GM19025 (cell line): ENCODE measurements around the gene LRRC25.

Experiments used
- ATAC-seq: cut with Tn5 transposase; IDR thresholded peaks from one replicate; pipeline ENCODE4 v1.9.1; 2021; ENCODE audit warnings: mild to moderate bottlenecking, low read depth, moderate library complexity; ENCODE audit not compliant: unreplicated experiment

LRRC25 gene

GRCh38 chr19:18397242-18398202, at the start of gene LRRC25:
Gene LRRC25, minus strand, starts transcription at chr19:18397622. Its CDS starts 659 bp downstream, at chr19:18396963.
- ATAC-seq: no peak

- no peak for ATAC-seq
These were observed 49.5 kb upstream of the LRRC25 start for GRCh38 chr19:18446811-18447359.

DNA sequence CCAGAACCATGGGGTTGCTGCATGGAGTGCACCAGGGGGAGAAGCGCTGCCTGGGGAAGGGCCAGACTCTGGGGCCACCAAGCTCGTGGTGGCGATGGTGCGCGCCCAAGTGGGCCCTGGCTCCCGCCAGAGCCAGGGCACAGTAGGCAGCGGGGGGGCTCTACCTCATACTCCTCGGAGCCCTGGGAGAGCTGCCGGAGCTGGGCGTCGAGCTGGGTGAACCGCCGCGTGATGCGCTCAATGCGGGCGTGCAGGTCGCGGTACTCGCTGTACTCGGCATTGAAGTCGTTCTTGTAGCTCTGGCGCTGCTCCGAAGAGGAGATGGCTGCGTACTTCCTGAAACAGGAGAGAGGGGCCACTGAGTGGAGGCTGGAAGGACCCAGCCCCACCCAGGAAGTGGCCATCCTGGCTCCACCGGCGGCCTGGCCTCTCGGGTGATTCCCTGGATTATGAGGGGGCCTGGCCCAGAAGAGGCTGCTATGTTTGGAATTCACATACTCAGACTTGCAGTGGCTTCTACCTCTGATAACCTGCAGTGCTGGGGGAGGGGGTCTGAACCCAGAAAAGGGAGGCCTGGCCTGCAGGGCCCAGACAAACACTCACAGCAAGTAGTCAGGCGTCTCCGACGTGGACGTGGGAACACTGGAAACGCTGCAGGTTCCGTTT, 48.9 kb upstream of the LRRC25 start:
- ATAC-seq: no peak

DNA sequence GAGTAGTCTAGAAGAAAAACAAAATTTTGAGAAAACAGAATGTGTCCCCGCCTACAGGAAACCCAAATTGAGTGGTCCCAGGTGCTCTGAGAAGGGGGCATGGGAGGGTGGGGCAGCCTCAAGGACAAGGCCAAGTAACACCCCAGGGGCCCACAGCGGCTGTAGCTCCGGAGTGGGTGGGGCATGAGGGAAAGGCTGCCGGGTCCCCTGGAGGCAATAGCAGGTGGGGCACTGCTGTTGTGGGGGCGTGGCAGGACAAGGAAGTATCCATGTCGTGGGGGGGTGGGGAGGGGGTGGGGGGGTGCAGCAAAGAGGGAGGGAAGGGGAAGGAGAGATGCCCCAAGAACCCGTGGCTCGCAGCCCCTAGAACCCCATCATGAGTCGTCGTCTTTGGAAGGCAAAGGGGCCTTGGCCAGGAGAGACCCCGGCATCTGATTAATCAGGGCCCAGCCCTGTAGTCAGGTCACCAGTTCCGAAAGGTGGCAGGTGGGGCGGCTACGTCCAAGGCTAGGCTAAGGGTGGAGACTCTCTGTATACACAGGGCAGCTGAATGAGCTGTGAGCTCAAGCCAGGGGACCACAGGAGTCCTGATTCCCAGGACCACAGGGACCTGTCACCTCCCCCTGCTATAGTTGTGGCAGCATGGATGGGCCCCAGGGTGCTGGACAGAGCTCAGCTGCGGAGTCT, 48.0 kb upstream of the LRRC25 start:
- ATAC-seq: no peak

DNA sequence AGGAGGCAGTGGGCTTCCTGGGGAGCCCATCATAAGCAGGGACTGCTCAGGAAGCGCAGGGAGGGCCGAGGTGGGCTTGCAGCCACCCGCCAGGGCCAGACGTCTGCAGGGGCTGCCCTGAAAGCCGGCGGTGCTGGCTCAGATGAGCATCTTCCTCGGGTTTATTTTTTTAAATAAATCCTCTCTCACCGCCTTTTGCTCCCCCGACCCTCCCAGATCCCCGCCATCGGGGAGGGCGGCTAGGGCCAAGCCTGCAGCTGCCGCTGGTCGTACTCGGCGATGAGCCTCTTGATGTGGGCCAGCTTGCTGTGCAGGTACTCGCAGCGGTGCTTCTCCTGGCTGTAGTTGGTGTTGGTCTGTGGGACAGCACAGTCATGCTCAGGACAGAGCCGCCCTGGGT, 47.1 kb upstream of the LRRC25 start:
- ATAC-seq: no peak

DNA sequence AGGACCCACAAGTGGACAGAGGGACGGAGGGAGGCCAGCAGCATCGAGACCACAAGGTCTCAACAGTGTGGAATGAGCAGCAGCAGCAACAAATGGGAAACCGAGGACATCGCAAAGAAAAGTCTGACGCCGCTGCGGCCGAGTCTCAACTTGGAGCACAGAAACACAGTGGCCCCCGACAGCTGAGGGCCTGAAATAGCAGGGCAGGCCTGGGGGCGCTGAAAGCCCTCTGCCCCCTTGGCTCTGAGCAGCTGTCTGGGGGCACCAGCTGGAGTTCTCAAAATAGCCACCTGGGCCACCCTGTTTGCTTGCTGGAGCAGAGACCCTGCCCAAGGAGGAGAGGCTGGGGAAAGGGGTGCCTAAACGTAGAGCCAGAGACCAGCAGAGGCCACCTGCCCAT, 46.4 kb upstream of the LRRC25 start:
- ATAC-seq: no peak

- no peak for ATAC-seq
These were observed 46.0 kb upstream of the LRRC25 start for GRCh38 chr19:18443406-18443805.

- no peak for ATAC-seq
These were observed 45.5 kb upstream of the LRRC25 start for GRCh38 chr19:18442941-18443340.

GRCh38 chr19:18441804-18442788, 44.7 kb upstream of the LRRC25 start:
- no peak for ATAC-seq

- no peak for ATAC-seq
These were observed 43.7 kb upstream of the LRRC25 start for GRCh38 chr19:18440936-18441803.

DNA sequence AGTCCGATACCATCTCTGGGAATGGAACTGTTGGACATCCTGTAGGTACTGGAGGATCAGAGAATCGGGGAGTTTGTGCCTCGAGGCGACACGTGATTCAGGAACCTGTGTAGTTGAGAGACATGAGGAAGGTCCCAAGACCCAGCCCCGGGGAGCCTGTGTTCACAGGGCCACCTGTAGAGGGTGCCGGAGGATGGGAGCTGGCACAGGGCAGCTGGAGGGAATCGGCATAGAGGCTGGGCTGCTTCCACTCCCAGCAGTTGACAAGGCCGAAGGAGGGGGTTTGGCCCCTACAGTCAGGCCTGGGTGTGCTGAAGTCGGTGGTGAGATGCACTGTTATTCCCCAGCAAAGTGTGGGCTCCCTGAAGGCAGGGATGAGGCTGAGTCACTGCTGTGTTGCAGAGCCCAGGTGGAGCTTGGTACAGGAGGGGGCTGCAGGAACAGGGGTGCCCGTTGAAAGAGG, 43.0 kb upstream of the LRRC25 start:
- ATAC-seq: no peak

- no peak for ATAC-seq
These were observed 42.5 kb upstream of the LRRC25 start for GRCh38 chr19:18439910-18440237.

DNA sequence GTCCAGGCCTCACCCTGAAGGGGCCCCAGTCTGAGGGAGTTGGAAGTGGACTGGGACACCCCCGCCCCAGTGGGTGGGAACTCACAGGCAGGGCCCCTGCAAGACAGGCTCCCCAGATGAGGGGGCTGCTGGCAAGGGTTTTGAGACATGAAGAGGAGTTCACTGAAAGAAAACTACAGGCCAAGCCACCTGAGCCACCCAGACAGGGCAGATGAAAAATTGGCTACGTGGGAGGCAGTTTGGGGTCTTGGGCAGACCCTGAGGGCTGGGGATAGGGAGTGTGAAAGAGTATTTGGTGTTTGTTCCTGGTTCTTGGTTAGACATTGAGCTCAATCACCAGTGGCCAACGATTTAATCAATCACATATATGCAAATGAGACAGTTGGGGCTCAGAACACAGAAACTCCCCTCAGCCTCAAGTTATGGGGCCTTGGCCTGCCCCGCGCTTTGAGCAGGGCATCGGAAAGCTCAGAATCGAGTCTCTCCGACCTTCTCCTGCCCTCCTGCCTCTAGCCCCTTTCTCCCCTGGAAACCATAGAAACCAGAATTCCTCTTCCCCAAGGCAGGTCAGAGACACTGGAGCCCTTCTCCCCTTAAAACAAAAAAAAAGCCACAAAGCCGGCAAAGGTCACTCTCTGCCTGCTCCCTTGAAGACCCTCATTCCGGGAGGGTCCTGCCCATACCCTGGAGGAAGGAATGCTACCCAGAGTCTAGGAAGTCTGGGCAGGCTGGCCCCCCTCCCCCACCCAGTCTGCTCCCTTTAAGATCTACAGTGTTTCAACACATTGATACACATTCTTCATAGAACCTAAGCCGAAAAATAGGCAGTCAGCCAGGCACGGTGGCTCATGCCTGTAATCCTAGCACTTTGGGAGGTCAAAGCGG, 41.8 kb upstream of the LRRC25 start:
- no peak for ATAC-seq

DNA sequence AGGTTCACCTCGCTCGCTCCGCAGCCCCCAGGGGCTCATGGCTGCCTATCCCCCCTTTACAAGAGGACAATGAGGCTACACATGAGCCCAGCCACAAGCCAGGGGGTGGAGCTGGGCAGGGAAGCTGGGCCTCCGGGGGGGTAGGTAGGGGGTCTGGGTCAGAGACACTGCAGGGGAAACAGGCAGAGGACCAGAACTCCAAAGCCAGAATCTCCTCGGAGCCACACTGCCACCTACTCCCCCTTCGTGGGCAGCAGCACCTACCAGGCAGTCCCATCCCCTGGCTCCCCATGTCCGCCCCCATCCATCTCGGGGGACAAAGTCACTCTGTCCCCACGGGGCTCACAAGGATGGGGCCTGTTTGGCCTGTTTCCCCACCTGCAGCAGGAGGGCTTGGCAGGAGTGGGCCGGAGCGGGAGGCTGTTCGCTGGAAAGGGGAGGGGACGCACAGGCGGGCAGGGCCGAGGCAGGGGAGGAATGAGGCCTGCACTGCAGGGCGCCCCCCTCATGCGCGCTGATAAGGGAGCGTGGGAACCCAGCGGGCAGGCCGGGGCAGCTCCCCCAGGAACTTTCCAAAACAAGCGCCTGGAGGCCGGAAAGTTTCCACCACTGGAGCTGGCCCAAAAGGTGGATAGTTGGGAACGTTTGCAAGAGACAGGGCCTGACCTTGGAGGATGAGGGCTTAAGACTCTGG, 41.1 kb upstream of the LRRC25 start:
- ATAC-seq: no peak

- ATAC-seq: no peak
These were observed 40.3 kb upstream of the LRRC25 start, which contains the start of gene ISYNA1 for GRCh38 chr19:18437491-18438330. Gene ISYNA1, minus strand, starts transcription at chr19:18438133. Its CDS starts 154 bp downstream, at chr19:18437979.
